Loucy (cell line): Measurements from ENCODE around the gene MCM3AP.

Experiments used
- H2AFZ ChIP-seq: fragments of 200-600 bp; sonication (generic); 2 replicates; pipeline ENCODE4 v1.6.0; 2016; ENCODE audit warnings: antibody characterized with exemption, mild to moderate bottlenecking, low read length, moderate library complexity
- H3F3A ChIP-seq: fragments of 200-600 bp; 2 replicates; pipeline ENCODE4 v1.6.0; 2016; ENCODE audit warnings: antibody characterized with exemption, low read depth, mild to moderate bottlenecking
- H3K27me3 ChIP-seq: fragments of 200-600 bp; sonication (generic); 2 replicates; pipeline ENCODE4 v1.6.1; 2014; ENCODE audit warnings: low read length, mild to moderate bottlenecking; ENCODE audit not compliant: insufficient read depth, poor library complexity, severe bottlenecking
- H3K36me3 ChIP-seq: fragments of 200-600 bp; sonication (generic); 2 replicates; pipeline ENCODE4 v1.6.1; 2016; ENCODE audit warnings: low read length; ENCODE audit not compliant: insufficient read depth
- H3K4me1 ChIP-seq: fragments of 200-600 bp; sonication (generic); 2 replicates; pipeline ENCODE4 v1.5.1; 2014; ENCODE audit warnings: low read length, mild to moderate bottlenecking; ENCODE audit not compliant: insufficient read depth, poor library complexity, severe bottlenecking
- H3K4me2 ChIP-seq: fragments of 200-600 bp; sonication (generic); 2 replicates; pipeline ENCODE4 v1.6.0; 2014; ENCODE audit warnings: antibody characterized with exemption, low read length, low read depth, mild to moderate bottlenecking; ENCODE audit not compliant: poor library complexity, severe bottlenecking
- H3K4me3 ChIP-seq: fragments of 200-600 bp; sonication (generic); 2 replicates; pipeline ENCODE4 v1.5.1; 2014; ENCODE audit warnings: low read length, mild to moderate bottlenecking, mixed read lengths; ENCODE audit not compliant: poor library complexity, severe bottlenecking
- H3K79me2 ChIP-seq: fragments of 200-600 bp; sonication (generic); 2 replicates; pipeline ENCODE4 v1.6.1; 2014; ENCODE audit warnings: low read length; ENCODE audit not compliant: insufficient read depth
- H3K9ac ChIP-seq: fragments of 200-600 bp; sonication (generic); 2 replicates; pipeline ENCODE4 v1.6.0; 2014; ENCODE audit warnings: mild to moderate bottlenecking, low read depth, low read length, moderate library complexity; ENCODE audit not compliant: poor library complexity, severe bottlenecking
- H3K9me2 ChIP-seq: fragments of 200-600 bp; sonication (generic); replicated peaks from 2 replicates; pipeline ENCODE4 v1.6.1; 2016; ENCODE audit warnings: low read depth, low read length, mixed read lengths
- H3K9me3 ChIP-seq: fragments of 200-600 bp; sonication (generic); 2 replicates; pipeline ENCODE4 v1.6.1; 2014; ENCODE audit warnings: mild to moderate bottlenecking, antibody characterized with exemption, low read length, low read depth; ENCODE audit not compliant: insufficient read depth
- H4K20me1 ChIP-seq: fragments of 200-600 bp; sonication (generic); 2 replicates; pipeline ENCODE4 v1.6.0; 2014; ENCODE audit warnings: antibody characterized with exemption, low read length, mild to moderate bottlenecking; ENCODE audit not compliant: insufficient read depth, poor library complexity, severe bottlenecking
- EZH2phosphoT487 ChIP-seq: fragments of 200-600 bp; IDR thresholded peaks from 2 replicates; pipeline ENCODE4 v1.6.1; 2018; ENCODE audit warnings: antibody characterized with exemption, mild to moderate bottlenecking, moderate library complexity, borderline replicate concordance
- TF ChIP-seq, protein P1 (sequence below): fragments of 200-600 bp; sonication (generic); conservative IDR thresholded peaks from 2 replicates; pipeline ENCODE4 v1.5.1; 2014; ENCODE audit warnings: mild to moderate bottlenecking, antibody characterized with exemption, low read length

Gene MCM3AP

DNA sequence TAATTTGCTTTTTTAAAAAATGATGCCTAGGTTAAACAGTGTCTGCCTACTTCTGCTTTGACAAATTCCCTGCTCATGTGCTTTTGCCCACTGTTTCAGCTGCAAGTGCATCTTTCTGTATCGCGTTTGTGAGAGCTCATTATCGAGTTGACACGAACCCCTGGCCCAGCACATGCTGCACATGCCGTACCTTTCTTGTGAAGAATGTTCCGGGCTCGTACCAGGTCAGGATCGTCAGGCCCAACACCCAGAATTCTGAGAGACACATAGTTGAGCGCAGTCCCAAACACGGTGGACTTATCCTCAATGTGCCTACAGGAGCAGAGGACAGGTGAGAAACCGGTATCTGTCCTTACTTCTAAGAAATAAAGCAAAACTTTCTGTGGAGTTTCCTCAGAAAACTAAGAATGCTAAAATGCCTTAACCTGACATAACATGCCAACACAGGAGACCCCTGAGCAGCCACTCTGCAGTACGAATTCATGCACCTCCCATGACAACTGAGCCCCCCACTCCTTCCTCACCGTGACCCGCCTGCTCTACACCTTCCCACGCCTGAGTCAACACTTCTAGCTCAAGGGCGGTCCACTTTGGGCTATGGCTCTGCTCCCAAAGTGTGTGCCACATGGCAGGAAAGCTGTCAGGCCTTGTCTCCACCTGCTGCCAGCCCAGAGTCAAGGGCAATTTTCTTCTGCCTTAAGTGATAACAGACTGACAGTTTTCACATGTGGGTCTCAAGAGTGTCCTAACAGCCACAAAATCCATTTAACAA is 63.6 kb downstream of the MCM3AP start:
- Histone ChIP-seq H3F3A (no peaks in the 10 kb centered on the region), H2AFZ (no peak overlapping the region), H3K4me1 (peaks cover 15% of the 10 kb centered on the region), H3K36me3 (peaks cover 39% of the 10 kb centered on the region; the same call in 1 of the 2 replicates), H3K9ac (no peak overlapping the region), H3K9me3 (no peaks in the 10 kb centered on the region), H3K27me3 (no peaks in the 10 kb centered on the region), H3K79me2 (peaks cover 79% of the 10 kb centered on the region), H3K4me3 (no peak overlapping the region), H3K4me2 (peak overlapping the region; percentile 18), H3K9me2 (no peaks in the 10 kb centered on the region), H4K20me1 (peaks cover 28% of the 10 kb centered on the region)
- TF ChIP-seq EZH2phosphoT487: no peak
- TF ChIP-seq, protein P1, sequence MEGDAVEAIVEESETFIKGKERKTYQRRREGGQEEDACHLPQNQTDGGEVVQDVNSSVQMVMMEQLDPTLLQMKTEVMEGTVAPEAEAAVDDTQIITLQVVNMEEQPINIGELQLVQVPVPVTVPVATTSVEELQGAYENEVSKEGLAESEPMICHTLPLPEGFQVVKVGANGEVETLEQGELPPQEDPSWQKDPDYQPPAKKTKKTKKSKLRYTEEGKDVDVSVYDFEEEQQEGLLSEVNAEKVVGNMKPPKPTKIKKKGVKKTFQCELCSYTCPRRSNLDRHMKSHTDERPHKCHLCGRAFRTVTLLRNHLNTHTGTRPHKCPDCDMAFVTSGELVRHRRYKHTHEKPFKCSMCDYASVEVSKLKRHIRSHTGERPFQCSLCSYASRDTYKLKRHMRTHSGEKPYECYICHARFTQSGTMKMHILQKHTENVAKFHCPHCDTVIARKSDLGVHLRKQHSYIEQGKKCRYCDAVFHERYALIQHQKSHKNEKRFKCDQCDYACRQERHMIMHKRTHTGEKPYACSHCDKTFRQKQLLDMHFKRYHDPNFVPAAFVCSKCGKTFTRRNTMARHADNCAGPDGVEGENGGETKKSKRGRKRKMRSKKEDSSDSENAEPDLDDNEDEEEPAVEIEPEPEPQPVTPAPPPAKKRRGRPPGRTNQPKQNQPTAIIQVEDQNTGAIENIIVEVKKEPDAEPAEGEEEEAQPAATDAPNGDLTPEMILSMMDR: no peak

DNA sequence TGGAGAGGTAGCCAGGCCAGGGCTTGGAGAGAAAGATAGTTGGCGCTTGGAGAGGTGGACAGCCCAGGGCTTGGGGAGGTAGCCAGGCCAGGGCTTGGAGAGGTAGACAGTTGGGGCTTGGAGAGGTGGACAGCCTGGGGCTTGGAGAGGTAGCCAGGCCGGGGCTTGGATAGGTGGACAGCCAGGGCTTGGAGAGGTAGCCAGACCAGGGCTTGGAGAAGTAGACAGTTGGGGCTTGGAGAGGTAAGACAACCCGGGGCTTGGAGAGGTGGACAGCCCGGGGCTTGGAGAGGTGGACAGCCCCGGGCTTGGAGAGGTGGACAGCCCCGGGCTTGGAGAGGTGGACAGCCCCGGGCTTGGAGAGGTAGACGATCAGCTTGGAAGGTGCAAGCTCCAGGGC is 64.6 kb downstream of the MCM3AP start:
- peaks cover 77% of the 10 kb centered on the region for H3K79me2 ChIP-seq
- no peak overlapping the region for H3K4me2 ChIP-seq
- no peaks in the 10 kb centered on the region for H3F3A ChIP-seq
- H4K20me1 ChIP-seq: peaks cover 18% of the 10 kb centered on the region
- no peak for TF ChIP-seq EZH2phosphoT487
- TF ChIP-seq, protein P1: no peak
- no peaks in the 10 kb centered on the region for H3K9me2 ChIP-seq
- H3K9me3 ChIP-seq: no peaks in the 10 kb centered on the region
- H3K4me3 ChIP-seq: no peak overlapping the region
- H3K36me3 ChIP-seq: peaks cover 45% of the 10 kb centered on the region; the same call in 1 of the 2 replicates
- H3K27me3 ChIP-seq: no peaks in the 10 kb centered on the region
- H2AFZ ChIP-seq: no peak overlapping the region
- H3K9ac ChIP-seq: no peak overlapping the region
- H3K4me1 ChIP-seq: peaks cover 5% of the 10 kb centered on the region

GRCh38 chr21:46220275-46220810 is 65.1 kb downstream of the MCM3AP start:
- no peak overlapping the region for H3K4me3 ChIP-seq
- no peak overlapping the region for H3K9ac ChIP-seq
- H2AFZ ChIP-seq: no peak overlapping the region
- H3K9me2 ChIP-seq: no peaks in the 10 kb centered on the region
- peaks cover 50% of the 10 kb centered on the region; the same call in 1 of the 2 replicates for H3K36me3 ChIP-seq
- H3K4me2 ChIP-seq: no peak overlapping the region
- H3K9me3 ChIP-seq: no peaks in the 10 kb centered on the region
- H3K4me1 ChIP-seq: peaks cover 4% of the 10 kb centered on the region
- H3F3A ChIP-seq: no peaks in the 10 kb centered on the region
- H4K20me1 ChIP-seq: peaks cover 18% of the 10 kb centered on the region
- no peaks in the 10 kb centered on the region for H3K27me3 ChIP-seq
- TF ChIP-seq EZH2phosphoT487: no peak
- TF ChIP-seq, protein P1: no peak
- H3K79me2 ChIP-seq: peaks cover 73% of the 10 kb centered on the region
